GM19372 (cell line): Measurements from ENCODE around the gene NFIA.

Experiments
- ATAC-seq: cut with Tn5 transposase; IDR thresholded peaks from one replicate; pipeline ENCODE4 v1.9.1; 2021; ENCODE audit warnings: mild to moderate bottlenecking, low read depth, moderate library complexity; ENCODE audit not compliant: unreplicated experiment

The NFIA gene

GRCh38 chr1:61378494-61379180 is 296.3 kb downstream of the NFIA start:
- no peak for ATAC-seq

GRCh38 chr1:61379693-61380092 is 297.3 kb downstream of the NFIA start:
- ATAC-seq: no peak

GRCh38 chr1:61380561-61380960 is 298.2 kb downstream of the NFIA start:
- ATAC-seq: no peak

- no peak for ATAC-seq
These were observed 304.0 kb downstream of the NFIA start for GRCh38 chr1:61386323-61386722.

GRCh38 chr1:61386770-61387169 is 304.4 kb downstream of the NFIA start:
- no peak for ATAC-seq

GRCh38 chr1:61387829-61388228 is 305.5 kb downstream of the NFIA start:
- ATAC-seq: no peak

GRCh38 chr1:61388566-61388965 is 306.2 kb downstream of the NFIA start:
- ATAC-seq: no peak

- no peak for ATAC-seq
These were observed 307.0 kb downstream of the NFIA start for GRCh38 chr1:61389194-61389925.

- no peak for ATAC-seq
These were observed 307.8 kb downstream of the NFIA start for GRCh38 chr1:61389926-61390845.

GRCh38 chr1:61391730-61392129 is 309.4 kb downstream of the NFIA start:
- ATAC-seq: no peak

GRCh38 chr1:61392409-61393242 is 310.3 kb downstream of the NFIA start:
- ATAC-seq: no peak

- no peak for ATAC-seq
These were observed 311.2 kb downstream of the NFIA start for GRCh38 chr1:61393575-61393974.

GRCh38 chr1:61395146-61395800 is 312.9 kb downstream of the NFIA start:
- no peak for ATAC-seq

GRCh38 chr1:61397495-61397894 is 315.1 kb downstream of the NFIA start:
- no peak for ATAC-seq

- no peak for ATAC-seq
These were observed 315.6 kb downstream of the NFIA start for GRCh38 chr1:61397935-61398334.

- ATAC-seq: no peak
These were observed 316.8 kb downstream of the NFIA start for GRCh38 chr1:61399199-61399598.

GRCh38 chr1:61400131-61400770 is 317.9 kb downstream of the NFIA start:
- no peak for ATAC-seq

- ATAC-seq: no peak
These were observed 318.6 kb downstream of the NFIA start for GRCh38 chr1:61400997-61401396.
